Large intestine (tissue), 12 donors: ENCODE results near the gene C15orf40. TPM values are rescaled to one million over a fixed set of nuclear protein-coding genes. Genes with fewer than 3 reads are reported as not detected.
"Not testable (repeated sequence)": the region's sequence is repeated elsewhere in the genome, so short reads cannot be mapped to it uniquely, and the experiment has no call there.

ENCODE experiments used
- DNase-seq, 2 donors: peaks; one replicate each; pipeline versions ENCODE4 v3.0.0 to v3.0.0-alpha.2; 2013
- H3K27ac ChIP-seq: one replicate; pipeline ENCODE4 v1.5.1; 2013; ENCODE audit warnings: low read length
- H3K27me3 ChIP-seq: 2 replicates; pipeline ENCODE4 v1.6.1; 2013; ENCODE audit warnings: low read length; ENCODE audit not compliant: control insufficient read depth, insufficient read depth
- H3K36me3 ChIP-seq: 2 replicates; pipeline ENCODE4 v1.6.1; 2013; ENCODE audit warnings: low read length; ENCODE audit not compliant: control insufficient read depth, insufficient read depth
- H3K4me1 ChIP-seq: one replicate; pipeline ENCODE4 v1.6.1; 2013; ENCODE audit warnings: low read length; ENCODE audit not compliant: control insufficient read depth, insufficient read depth
- H3K4me3 ChIP-seq: one replicate; pipeline ENCODE4 v1.5.1; 2013; ENCODE audit warnings: low read length
- H3K9me3 ChIP-seq: one replicate; pipeline ENCODE4 v1.6.1; 2013; ENCODE audit warnings: mild to moderate bottlenecking, low read depth, low read length, moderate library complexity; ENCODE audit not compliant: control insufficient read depth
- WGBS: methylation state at CpG from one replicate; pipeline ENCODE4 v1.1.5; 2013; ENCODE audit warnings: low lambda C conversion rate; ENCODE audit not compliant: insufficient coverage; 5-methylcytosine and 5-hydroxymethylcytosine counted together
- long read RNA-seq, 11 donors: transcript quantifications; one replicate each; lab custom pipeline, GENCODE V29; 2026
- polyA plus RNA-seq: library from polyadenylated mRNA; unstranded; fragments of 120-200 nt; gene quantifications from one replicate; pipeline ENCODE4 v1.2.1, GENCODE V29; 2013

The C15orf40 gene
- polyA plus RNA-seq = 29.1 TPM
- long read RNA-seq, donor 1, full-length matches to known transcripts = 3 of 3 reads
- long read RNA-seq, donor 1, partial matches to known transcripts = 0 of 3 reads
- long read RNA-seq, donor 1, other reads (novel, unspliced or antisense) = 0 of 3 reads
- long read RNA-seq, donor 2, full-length matches to known transcripts = 6 of 6 reads
- long read RNA-seq, donor 2, partial matches to known transcripts = 0 of 6 reads
- long read RNA-seq, donor 2, other reads (novel, unspliced or antisense) = 0 of 6 reads
- long read RNA-seq, donor 3 = 0 reads
- long read RNA-seq, donor 4, full-length matches to known transcripts = 2 of 2 reads
- long read RNA-seq, donor 4, partial matches to known transcripts = 0 of 2 reads
- long read RNA-seq, donor 4, other reads (novel, unspliced or antisense) = 0 of 2 reads
- long read RNA-seq, donor 5, full-length matches to known transcripts = 4 of 9 reads
- long read RNA-seq, donor 5, partial matches to known transcripts = 5 of 9 reads
- long read RNA-seq, donor 5, other reads (novel, unspliced or antisense) = 0 of 9 reads
- long read RNA-seq, donor 6, full-length matches to known transcripts = 12 of 12 reads
- long read RNA-seq, donor 6, partial matches to known transcripts = 0 of 12 reads
- long read RNA-seq, donor 6, other reads (novel, unspliced or antisense) = 0 of 12 reads
- long read RNA-seq, donor 7, full-length matches to known transcripts = 5 of 5 reads
- long read RNA-seq, donor 7, partial matches to known transcripts = 0 of 5 reads
- long read RNA-seq, donor 7, other reads (novel, unspliced or antisense) = 0 of 5 reads
- long read RNA-seq, donor 8, full-length matches to known transcripts = 10 of 10 reads
- long read RNA-seq, donor 8, partial matches to known transcripts = 0 of 10 reads
- long read RNA-seq, donor 8, other reads (novel, unspliced or antisense) = 0 of 10 reads
- long read RNA-seq, donor 9, full-length matches to known transcripts = 8 of 8 reads
- long read RNA-seq, donor 9, partial matches to known transcripts = 0 of 8 reads
- long read RNA-seq, donor 9, other reads (novel, unspliced or antisense) = 0 of 8 reads
- long read RNA-seq, donor 10, full-length matches to known transcripts = 13 of 13 reads
- long read RNA-seq, donor 10, partial matches to known transcripts = 0 of 13 reads
- long read RNA-seq, donor 10, other reads (novel, unspliced or antisense) = 0 of 13 reads
- long read RNA-seq, donor 11, full-length matches to known transcripts = 10 of 10 reads
- long read RNA-seq, donor 11, partial matches to known transcripts = 0 of 10 reads
- long read RNA-seq, donor 11, other reads (novel, unspliced or antisense) = 0 of 10 reads

DNA sequence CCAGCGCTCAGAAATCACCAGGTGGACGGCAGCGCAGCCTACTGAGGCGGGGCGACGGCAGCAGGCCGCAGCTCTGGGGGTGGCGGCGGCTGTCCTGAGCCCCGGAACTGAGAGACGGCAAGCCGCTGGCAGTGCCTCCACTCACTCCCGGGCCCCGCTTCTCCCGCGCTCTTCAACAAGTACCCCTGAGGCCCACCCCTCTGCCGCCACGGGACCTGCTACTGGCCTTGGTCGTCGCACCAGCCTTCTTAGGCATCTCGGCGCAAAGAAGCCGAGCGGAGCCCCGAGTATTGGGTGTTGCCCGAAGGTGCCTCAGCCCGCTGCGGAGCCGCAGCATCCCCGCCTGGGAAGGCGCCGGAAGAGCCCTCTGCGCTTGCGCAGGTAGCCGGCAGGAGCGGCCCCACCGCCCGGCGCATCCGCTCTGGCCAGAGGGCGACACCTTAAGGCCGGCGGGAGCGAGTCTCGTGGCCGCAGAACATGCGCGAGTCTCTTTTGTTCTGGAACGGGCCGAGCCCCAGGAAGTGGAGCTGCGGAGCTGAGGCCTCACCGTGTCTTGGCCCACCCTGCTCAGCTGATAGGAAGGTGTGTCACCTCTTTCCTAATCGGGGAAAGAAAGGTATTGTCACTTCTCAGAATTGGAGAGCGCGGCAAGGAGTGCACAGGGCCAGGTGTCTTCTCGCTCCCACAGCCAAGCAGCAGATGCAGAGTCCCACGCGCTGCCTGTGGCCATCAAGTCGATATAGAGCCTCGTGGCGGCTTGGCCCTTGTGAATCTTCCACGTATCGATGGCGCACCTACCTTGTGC lies at the start of gene C15orf40:
C15orf40 (minus strand) TSS at position 369 of the 805 bp plus-strand sequence; CDS start at position 337, 32 bp downstream.
- Histone ChIP-seq H3K4me3 (peak within 1 kb of the TSS; percentile 96), H3K27me3 (no peaks in the 10 kb centered on the region), H3K4me1 (peaks cover 15% of the 10 kb centered on the region), H3K9me3 (no peaks in the 10 kb centered on the region), H3K27ac (peak within 1 kb of the TSS; percentile 74), H3K36me3 (peaks cover 29% of the 10 kb centered on the region)
- no CpG with 5 or more reads among the region's 64 CpGs for WGBS
- DNase-seq = peak; percentile 90 to 95

GRCh38 chr15:83057696-83058376 lies 46.4 kb upstream of the C15orf40 start:
- Histone ChIP-seq H3K27ac (no peak overlapping the region), H3K9me3 (no peaks in the 10 kb centered on the region), H3K27me3 (no peaks in the 10 kb centered on the region), H3K4me3 (no peak overlapping the region), H3K36me3 (peaks cover 25% of the 10 kb centered on the region), H3K4me1 (peaks cover 18% of the 10 kb centered on the region)
- DNase-seq = no peak
- WGBS = 66% methylated on average over 4 of the region's 7 CpGs

DNA sequence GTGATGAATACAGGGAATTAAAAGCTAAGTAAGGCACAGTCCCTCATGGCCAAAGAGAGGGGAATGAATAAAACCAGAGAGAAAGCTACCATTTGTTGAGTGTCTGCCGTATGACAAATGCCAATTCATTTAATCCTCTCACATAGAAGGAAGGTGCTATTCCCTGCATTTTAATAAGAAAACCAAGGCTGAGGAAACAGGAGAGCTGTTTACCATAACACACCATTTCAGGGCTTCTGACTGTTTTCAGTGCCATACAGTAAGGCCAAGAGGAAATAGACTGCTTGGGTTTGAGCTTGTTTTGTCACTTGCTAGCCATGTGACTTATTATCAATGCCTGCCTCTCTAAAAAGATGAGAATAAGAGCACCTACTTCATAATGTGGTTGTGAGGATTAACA lies 45.6 kb upstream of the C15orf40 start:
- H3K4me1 ChIP-seq = peaks cover 9% of the 10 kb centered on the region
- no peak for DNase-seq
- H3K27me3 ChIP-seq = no peaks in the 10 kb centered on the region
- H3K27ac ChIP-seq = no peak overlapping the region
- no peak overlapping the region for H3K4me3 ChIP-seq
- no peaks in the 10 kb centered on the region for H3K9me3 ChIP-seq
- peaks cover 27% of the 10 kb centered on the region for H3K36me3 ChIP-seq
- no CpG with 5 or more reads among the region's 1 CpG for WGBS

DNA sequence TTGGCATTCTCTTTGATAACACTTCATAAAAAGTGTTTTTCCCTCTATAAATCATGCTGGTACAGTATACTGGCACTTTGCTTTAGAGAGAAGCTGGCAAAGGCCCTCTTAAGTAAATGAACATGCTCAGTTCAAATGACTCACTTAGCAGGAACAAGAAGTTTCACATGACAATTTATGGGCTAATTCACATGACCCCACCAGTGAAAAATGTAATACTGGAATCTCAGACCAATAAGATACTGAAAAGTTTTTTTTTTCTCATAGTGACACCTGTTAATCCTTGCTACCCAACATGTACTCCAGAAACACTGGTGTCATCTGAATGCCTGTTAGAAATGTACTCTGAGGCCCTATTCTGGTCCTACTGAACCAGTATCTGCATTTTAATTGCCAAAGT lies 41.7 kb upstream of the C15orf40 start:
- Histone ChIP-seq H3K27ac (peak overlapping the region; percentile 47), H3K27me3 (no peaks in the 10 kb centered on the region), H3K4me1 (no peaks in the 10 kb centered on the region), H3K4me3 (no peak overlapping the region), H3K9me3 (no peaks in the 10 kb centered on the region), H3K36me3 (peaks cover 49% of the 10 kb centered on the region)
- peak; percentile 62 to 79 for DNase-seq

DNA sequence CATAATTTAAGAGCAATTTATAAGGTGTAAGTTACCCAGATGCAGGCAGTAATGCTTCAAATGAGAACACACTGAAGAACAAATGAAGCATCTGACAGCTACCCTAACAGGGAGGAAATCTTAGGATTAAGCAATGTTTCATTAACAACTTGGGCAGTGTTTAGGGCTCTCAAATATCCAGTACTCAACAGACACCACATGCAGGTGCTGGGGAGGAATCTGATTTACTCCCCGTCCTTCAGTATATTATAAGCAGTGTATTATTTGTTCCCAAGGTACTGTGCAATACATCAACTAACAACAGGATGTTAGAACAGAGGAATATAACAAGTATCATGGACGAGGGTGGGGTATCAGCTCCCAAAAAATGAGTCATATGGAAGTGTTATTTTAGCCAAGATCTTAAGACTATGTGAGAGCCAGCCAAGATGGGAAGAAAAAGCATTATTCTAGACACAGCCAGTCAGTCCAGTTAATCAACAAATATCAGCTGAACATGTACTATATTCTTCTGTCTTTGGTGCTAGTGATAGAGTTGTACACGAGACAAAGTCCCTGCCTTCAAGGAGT lies 35.2 kb upstream of the C15orf40 start:
- peaks cover 61% of the 10 kb centered on the region for H3K36me3 ChIP-seq
- H3K27me3 ChIP-seq = no peaks in the 10 kb centered on the region
- H3K4me3 ChIP-seq = no peak overlapping the region
- no peak for DNase-seq
- WGBS = no CpG with 5 or more reads among the region's 3 CpGs
- no peaks in the 10 kb centered on the region for H3K9me3 ChIP-seq
- H3K4me1 ChIP-seq = no peaks in the 10 kb centered on the region
- H3K27ac ChIP-seq = no peak overlapping the region

DNA sequence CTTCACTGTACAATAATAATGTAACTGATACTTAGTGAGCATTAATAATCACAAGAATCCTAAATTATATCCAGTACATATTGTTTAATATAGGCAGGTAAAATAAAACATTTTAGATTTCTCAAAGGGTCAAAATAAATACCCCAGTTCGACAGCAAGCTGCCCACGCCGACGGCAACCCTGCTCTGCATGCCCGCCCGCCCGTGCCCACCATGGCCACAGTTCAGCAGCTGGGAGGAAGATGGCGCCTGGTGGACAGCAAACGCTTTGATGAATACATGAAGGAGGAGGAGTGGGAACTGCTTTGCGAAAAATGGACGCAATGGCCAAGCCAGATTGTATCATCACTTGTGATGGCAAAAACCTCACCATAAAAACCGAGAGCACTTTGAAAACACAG lies 32.7 kb upstream of the C15orf40 start:
- no peak for DNase-seq
- Histone ChIP-seq H3K9me3 (no peaks in the 10 kb centered on the region), H3K27ac (no peak overlapping the region), H3K36me3 (peaks cover 70% of the 10 kb centered on the region), H3K4me3 (no peak overlapping the region), H3K27me3 (no peaks in the 10 kb centered on the region), H3K4me1 (no peaks in the 10 kb centered on the region)
- no CpG with 5 or more reads among the region's 12 CpGs for WGBS

GRCh38 chr15:83039206-83039605 lies 27.8 kb upstream of the C15orf40 start:
- H3K4me3 ChIP-seq = no peak overlapping the region
- WGBS = 100% methylated on average over 1 of the region's 1 CpG
- no peak for DNase-seq
- H3K27ac ChIP-seq = no peak overlapping the region
- no peaks in the 10 kb centered on the region for H3K9me3 ChIP-seq
- H3K27me3 ChIP-seq = no peaks in the 10 kb centered on the region
- no peaks in the 10 kb centered on the region for H3K4me1 ChIP-seq
- H3K36me3 ChIP-seq = peaks cover 46% of the 10 kb centered on the region

DNA sequence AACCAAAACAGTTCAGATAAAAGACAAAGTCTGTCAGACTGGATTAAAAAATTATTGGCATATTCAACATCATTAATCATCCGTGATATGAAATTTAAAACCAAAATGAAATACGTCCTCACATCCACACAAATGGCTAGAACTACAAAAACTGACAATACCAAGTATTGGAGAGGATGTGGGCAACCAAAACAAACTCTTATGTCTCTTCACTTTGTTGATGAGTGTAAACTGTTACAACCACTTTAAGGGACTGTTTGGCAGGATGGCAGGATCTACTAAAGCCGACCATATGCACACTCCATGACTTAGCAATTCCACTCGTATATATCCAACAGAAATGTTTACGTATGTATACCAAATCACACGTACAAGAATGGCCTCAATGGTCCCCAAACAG lies 24.8 kb upstream of the C15orf40 start:
- Histone ChIP-seq H3K27me3 (no peaks in the 10 kb centered on the region), H3K4me3 (no peak overlapping the region), H3K4me1 (no peaks in the 10 kb centered on the region), H3K27ac (no peak overlapping the region), H3K9me3 (no peaks in the 10 kb centered on the region), H3K36me3 (peaks cover 36% of the 10 kb centered on the region)
- 83% methylated on average over 3 of the region's 6 CpGs for WGBS
- DNase-seq = no peak

GRCh38 chr15:83031234-83031633 lies 19.8 kb upstream of the C15orf40 start:
- H3K4me1 ChIP-seq = not testable (repeated sequence)

More at GRCh38 chr15:83031234-83031633, 19.8 kb upstream of the C15orf40 start:
- DNase-seq, H3K27me3 ChIP-seq, H3K9me3 ChIP-seq, H3K4me3 ChIP-seq, H3K27ac ChIP-seq: not testable (repeated sequence)
- H3K36me3 ChIP-seq = peaks cover 34% of the 10 kb centered on the region
- no CpG with 5 or more reads among the region's 6 CpGs for WGBS
